ENCODE results near the gene C2orf92.

GRCh38 chr2:97662895-97663625, 6.5 kb upstream of the C2orf92 start:
- TF ChIP-seq POLR2AphosphoS5 (IDR thresholded peaks at IDR 0.05; ENCODE audit: borderline replicate concordance, low read depth, low read length) (no peak; the same call in 1 of the 2 replicates), EZH2 (IDR thresholded peaks at IDR 0.05) (no peak), FOXP2 (optimal IDR thresholded peaks at IDR 0.05; ENCODE audit: control extremely low read depth, extremely low read length, insufficient read depth) (no peak)

Measured in SK-N-MC (cell line).